Trophoblast cell (in vitro differentiated cells and primary cell): ENCODE measurements around the gene KIF26A.
A peak's percentile ranks its signal among the peaks of the same experiment; 100 is the strongest.

Experiments used
- DNase-seq, 2 donors: peaks; one replicate each; pipeline ENCODE4 v3.0.0-alpha.2; 2016
- H2AFZ ChIP-seq: 2 replicates; pipeline ENCODE4 v1.6.1; 2013; ENCODE audit warnings: low read length, moderate library complexity, mild to moderate bottlenecking; ENCODE audit not compliant: insufficient read depth, poor library complexity
- H2AK5ac ChIP-seq: 2 replicates; pipeline ENCODE4 v1.6.1; 2013; ENCODE audit warnings: mild to moderate bottlenecking, low read length
- H2BK120ac ChIP-seq: 2 replicates; pipeline ENCODE4 v1.6.1; 2013; ENCODE audit warnings: low read length, mild to moderate bottlenecking, moderate library complexity; ENCODE audit not compliant: insufficient read depth, poor library complexity
- H2BK12ac ChIP-seq: 2 replicates; pipeline ENCODE4 v1.6.1; 2013; ENCODE audit warnings: mild to moderate bottlenecking, low read length, moderate library complexity
- H2BK5ac ChIP-seq: 2 replicates; pipeline ENCODE4 v1.6.1; 2013; ENCODE audit warnings: low read length, low read depth, moderate library complexity, mild to moderate bottlenecking; ENCODE audit not compliant: poor library complexity
- H3K14ac ChIP-seq: 2 replicates; pipeline ENCODE4 v1.6.1; 2013; ENCODE audit warnings: mild to moderate bottlenecking, low read length
- H3K18ac ChIP-seq: 2 replicates; pipeline ENCODE4 v1.6.1; 2013; ENCODE audit warnings: mild to moderate bottlenecking, low read length
- H3K23ac ChIP-seq: 2 replicates; pipeline ENCODE4 v1.6.1; 2013; ENCODE audit warnings: low read length
- H3K27ac ChIP-seq: 2 replicates; pipeline ENCODE4 v1.5.1; 2013; ENCODE audit warnings: low read depth, mild to moderate bottlenecking, inconsistent platforms, low read length, moderate library complexity
- H3K27me3 ChIP-seq: 2 replicates; pipeline ENCODE4 v1.6.1; 2013; ENCODE audit warnings: inconsistent platforms, mild to moderate bottlenecking, low read length, moderate library complexity; ENCODE audit not compliant: insufficient read depth
- H3K36me3 ChIP-seq, 2 experiments: 1 replicate in 1 of 2; 2 replicates in 1 of 2; pipeline ENCODE4 v1.6.1; 2013; ENCODE audit warnings: low read length in 2 of 2, mild to moderate bottlenecking in 2 of 2, moderate library complexity in 1 of 2; ENCODE audit not compliant: insufficient read depth in 2 of 2, control insufficient read depth in 1 of 2
- H3K4ac ChIP-seq: 2 replicates; pipeline ENCODE4 v1.6.1; 2013; ENCODE audit warnings: low read depth, mild to moderate bottlenecking, low read length, moderate library complexity
- H3K4me1 ChIP-seq, 2 experiments: 1 replicate in 1 of 2; 2 replicates in 1 of 2; pipeline ENCODE4 v1.6.1; 2013; ENCODE audit warnings: low read length in 2 of 2, mild to moderate bottlenecking in 2 of 2, moderate library complexity in 1 of 2; ENCODE audit not compliant: insufficient read depth in 2 of 2, control insufficient read depth in 1 of 2
- H3K4me2 ChIP-seq: 2 replicates; pipeline ENCODE4 v1.6.1; 2013; ENCODE audit warnings: inconsistent platforms, mild to moderate bottlenecking, low read length, moderate library complexity
- H3K4me3 ChIP-seq: 2 replicates; pipeline ENCODE4 v1.5.1; 2013; ENCODE audit warnings: mild to moderate bottlenecking, low read depth, low read length, inconsistent platforms
- H3K79me1 ChIP-seq: one replicate; pipeline ENCODE4 v1.6.1; 2013; ENCODE audit warnings: low read length
- H3K79me2 ChIP-seq: 2 replicates; pipeline ENCODE4 v1.6.1; 2013; ENCODE audit warnings: low read length, mild to moderate bottlenecking; ENCODE audit not compliant: control insufficient read depth, insufficient read depth, poor library complexity
- H3K9ac ChIP-seq: 2 replicates; pipeline ENCODE4 v1.6.1; 2013; ENCODE audit warnings: mild to moderate bottlenecking, low read length
- H3K9me3 ChIP-seq: 2 replicates; pipeline ENCODE4 v1.6.1; 2013; ENCODE audit warnings: low read depth, mild to moderate bottlenecking, control low read depth, inconsistent platforms, low read length; ENCODE audit not compliant: insufficient read depth
- H4K12ac ChIP-seq: 2 replicates; pipeline ENCODE4 v1.6.1; 2013; ENCODE audit warnings: low read depth, mild to moderate bottlenecking, low read length, moderate library complexity
- H4K8ac ChIP-seq: 2 replicates; pipeline ENCODE4 v1.6.1; 2013; ENCODE audit warnings: low read depth, mild to moderate bottlenecking, low read length, moderate library complexity
- H4K91ac ChIP-seq: one replicate; pipeline ENCODE4 v1.6.1; 2013; ENCODE audit warnings: low read depth, mild to moderate bottlenecking, low read length, moderate library complexity
- WGBS: extraction: QIAGEN DNeasy Blood & Tissue Kit; methylation state at CpG from one replicate; pipeline ENCODE4 v1.1.7; 2013; ENCODE audit warnings: missing lambda C conversion rate; ENCODE audit not compliant: insufficient read length, insufficient coverage; ENCODE audit errors: extremely low coverage; 5-methylcytosine and 5-hydroxymethylcytosine counted together

The KIF26A gene

DNA sequence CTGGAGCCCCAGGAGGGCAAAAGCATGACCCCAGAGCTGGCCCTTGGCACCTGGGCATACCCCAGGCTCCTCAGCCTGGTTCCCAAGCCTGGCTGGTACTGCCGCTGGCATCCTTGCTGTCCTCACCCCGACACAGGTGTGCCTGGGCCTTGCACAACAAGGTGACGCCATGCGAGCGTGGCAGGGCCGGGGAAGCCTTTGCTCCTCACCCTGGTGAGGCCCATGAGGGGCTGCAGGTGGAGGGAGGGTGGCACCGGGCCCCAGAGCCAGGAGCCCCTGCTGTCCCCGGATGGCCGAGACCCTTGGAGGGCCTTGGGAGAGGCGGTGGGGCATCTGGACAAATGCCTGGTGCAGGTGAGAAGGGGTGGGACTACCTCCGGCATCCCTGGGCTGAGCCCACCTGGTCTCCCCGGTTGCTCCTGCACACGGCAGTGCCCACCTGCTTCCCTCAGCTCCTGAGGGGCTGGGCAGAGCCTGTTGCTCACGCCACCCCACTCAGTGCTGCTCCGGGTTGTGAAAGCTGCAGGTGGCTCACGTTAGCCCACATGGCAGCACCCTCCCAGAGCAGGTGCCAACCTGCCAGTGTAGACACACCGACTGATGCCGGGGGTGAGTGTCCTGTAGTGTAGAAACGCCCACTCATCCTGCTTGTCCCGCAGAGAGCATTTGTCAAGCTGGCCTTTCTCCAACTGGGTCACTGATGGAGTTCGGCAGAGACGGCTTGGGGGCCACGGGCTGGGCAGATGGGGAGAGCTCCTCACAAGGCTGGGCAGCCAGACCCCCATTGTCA is 24.6 kb upstream of the KIF26A start:
- no peak overlapping the region for H3K4ac ChIP-seq

GRCh38 chr14:104114421-104115130 is 23.8 kb upstream of the KIF26A start:
- no peak overlapping the region for H3K4me3 ChIP-seq
- H3K9ac ChIP-seq, result no peak overlapping the region
- H3K79me1 ChIP-seq, result peaks cover 17% of the 10 kb centered on the region
- H3K4me2 ChIP-seq, result no peak overlapping the region
- peaks cover 9% of the 10 kb centered on the region for H3K79me2 ChIP-seq
- H2BK5ac ChIP-seq, result no peak overlapping the region
- no peak overlapping the region for H3K23ac ChIP-seq
- peaks cover 2% of the 10 kb centered on the region for H3K27me3 ChIP-seq
- no peak overlapping the region for H3K14ac ChIP-seq
- H3K9me3 ChIP-seq, result peaks cover 3% of the 10 kb centered on the region
- peaks cover 18 to 22% of the 10 kb centered on the region in 2 experiments for H3K4me1 ChIP-seq
- no peak overlapping the region for H2AFZ ChIP-seq
- peak overlapping the region; percentile 3 for H4K91ac ChIP-seq
- H3K36me3 ChIP-seq, result no peaks in the 10 kb centered on the region
- H3K4ac ChIP-seq, result no peak overlapping the region
- H2BK12ac ChIP-seq, result no peak overlapping the region
- H3K18ac ChIP-seq, result no peak overlapping the region
- H4K8ac ChIP-seq, result no peak overlapping the region
- H4K12ac ChIP-seq, result no peak overlapping the region
- no peak overlapping the region for H2BK120ac ChIP-seq
- H3K27ac ChIP-seq, result no peak overlapping the region
- no peak overlapping the region for H2AK5ac ChIP-seq
- WGBS, result no CpG with 5 or more reads among the region's 26 CpGs
- no peak for DNase-seq

More for the DNA sequence above, 24.6 kb upstream of the KIF26A start:
- H2BK12ac ChIP-seq, result no peak overlapping the region
- no peak overlapping the region for H2AFZ ChIP-seq
- H4K91ac ChIP-seq, result no peak overlapping the region
- H4K8ac ChIP-seq, result no peak overlapping the region
- no peak overlapping the region for H3K9ac ChIP-seq
- H3K36me3 ChIP-seq, result no peaks in the 10 kb centered on the region
- H3K4me1 ChIP-seq, result peaks cover 18 to 20% of the 10 kb centered on the region in 2 experiments
- no peak overlapping the region for H3K4me2 ChIP-seq
- peaks cover 2% of the 10 kb centered on the region for H3K27me3 ChIP-seq
- no peak overlapping the region for H3K14ac ChIP-seq
- peaks cover 3% of the 10 kb centered on the region for H3K9me3 ChIP-seq
- no CpG with 5 or more reads among the region's 23 CpGs for WGBS
- H2BK120ac ChIP-seq, result no peak overlapping the region
- no peak for DNase-seq
- H3K23ac ChIP-seq, result no peak overlapping the region
- peaks cover 17% of the 10 kb centered on the region for H3K79me1 ChIP-seq
- no peak overlapping the region for H2BK5ac ChIP-seq
- peaks cover 9% of the 10 kb centered on the region for H3K79me2 ChIP-seq
- H3K18ac ChIP-seq, result no peak overlapping the region
- no peak overlapping the region for H2AK5ac ChIP-seq
- H3K27ac ChIP-seq, result no peak overlapping the region
- no peak overlapping the region for H4K12ac ChIP-seq
- H3K4me3 ChIP-seq, result no peak overlapping the region

GRCh38 chr14:104115131-104115600 is 23.2 kb upstream of the KIF26A start:
- Histone ChIP-seq H2BK5ac (no peak overlapping the region), H3K27ac (no peak overlapping the region), H3K79me2 (peaks cover 9% of the 10 kb centered on the region), H4K12ac (no peak overlapping the region), H2AFZ (no peak overlapping the region), H4K91ac (no peak overlapping the region), H3K18ac (no peak overlapping the region), H2BK12ac (no peak overlapping the region), H3K14ac (no peak overlapping the region), H2BK120ac (no peak overlapping the region), H3K4me1 (peaks cover 24 to 28% of the 10 kb centered on the region in 2 experiments), H3K9ac (no peak overlapping the region), H3K4me3 (no peak overlapping the region), H4K8ac (no peak overlapping the region), H3K36me3 (no peaks in the 10 kb centered on the region), H3K4ac (no peak overlapping the region), H2AK5ac (no peak overlapping the region), H3K79me1 (peaks cover 17% of the 10 kb centered on the region), H3K4me2 (no peak overlapping the region), H3K27me3 (peaks cover 2% of the 10 kb centered on the region), H3K9me3 (peaks cover 3% of the 10 kb centered on the region), H3K23ac (no peak overlapping the region)
- no CpG with 5 or more reads among the region's 11 CpGs for WGBS
- DNase-seq, result no peak

- H3K9ac ChIP-seq, result no peak overlapping the region
- peaks cover 27 to 30% of the 10 kb centered on the region in 2 experiments for H3K4me1 ChIP-seq
- H2BK12ac ChIP-seq, result peak overlapping the region; percentile 37
- no peak for DNase-seq
- peaks cover 9% of the 10 kb centered on the region for H3K79me2 ChIP-seq
- peak overlapping the region; percentile 18 for H3K18ac ChIP-seq
- H3K27ac ChIP-seq, result no peak overlapping the region
- peaks cover 3% of the 10 kb centered on the region for H3K27me3 ChIP-seq
- H3K14ac ChIP-seq, result peak overlapping the region; percentile 88
- no peak overlapping the region for H3K23ac ChIP-seq
- no peak overlapping the region for H2AFZ ChIP-seq
- no peak overlapping the region for H2BK5ac ChIP-seq
- H3K4me3 ChIP-seq, result no peak overlapping the region
- no peaks in the 10 kb centered on the region for H3K36me3 ChIP-seq
- H4K12ac ChIP-seq, result no peak overlapping the region
- no CpG with 5 or more reads among the region's 9 CpGs for WGBS
- H4K91ac ChIP-seq, result peak overlapping the region; percentile 89
- H3K9me3 ChIP-seq, result peaks cover 3% of the 10 kb centered on the region
- H2BK120ac ChIP-seq, result peak overlapping the region; percentile 54
- H3K4ac ChIP-seq, result peak overlapping the region; percentile 46
- no peak overlapping the region for H2AK5ac ChIP-seq
- H4K8ac ChIP-seq, result peak overlapping the region; percentile 87
- H3K4me2 ChIP-seq, result peak overlapping the region; percentile 74
- H3K79me1 ChIP-seq, result peaks cover 17% of the 10 kb centered on the region
Measured at GRCh38 chr14:104115691-104116287, 22.6 kb upstream of the KIF26A start.
